ENCODE data around the gene ADRA1B.

ADRA1B gene

DNA sequence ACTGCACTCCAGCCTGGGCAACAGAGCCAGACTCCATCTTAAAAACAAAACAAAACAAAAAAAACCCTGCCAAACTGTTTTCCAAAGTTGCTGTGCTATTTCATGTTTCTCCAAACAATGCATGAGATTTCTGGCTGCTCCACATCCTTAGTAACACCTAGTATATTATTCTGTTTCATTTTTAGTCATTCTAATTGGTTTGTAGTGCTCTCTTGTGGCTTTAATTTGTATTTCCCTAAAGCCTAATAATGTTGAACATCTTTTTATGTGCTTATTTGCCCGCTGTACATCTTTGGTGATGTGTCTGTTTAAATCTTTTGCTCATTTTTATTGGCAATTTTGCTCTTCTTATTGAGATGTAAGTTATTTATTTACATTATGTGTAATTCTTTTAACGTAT lies 74.2 kb downstream of the ADRA1B start:
- Histone ChIP-seq H3K9me3 (ENCODE audit: insufficient read depth, low read length) (no peaks in the 10 kb centered on the region), H3K79me2 (ENCODE audit: insufficient read depth, low read length) (no peaks in the 10 kb centered on the region), H3K9me2 (replicated peaks; ENCODE audit: insufficient read depth, low read length) (no peaks in the 10 kb centered on the region), H3K27ac (ENCODE audit: low read depth, low read length) (no peak overlapping the region), H3K36me3 (ENCODE audit: low read length) (no peaks in the 10 kb centered on the region), H3K4me3 (ENCODE audit: insufficient read depth, low read length, poor library complexity, severe bottlenecking) (no peak overlapping the region), H3K27me3 (ENCODE audit: low read length) (no peaks in the 10 kb centered on the region), H3K9ac (ENCODE audit: low read length) (no peak overlapping the region), H3F3A (ENCODE audit: insufficient read depth) (no peaks in the 10 kb centered on the region), H3K4me2 (ENCODE audit: low read depth, low read length, poor library complexity, severe bottlenecking) (no peak overlapping the region), H4K20me1 (ENCODE audit: low read depth, low read length) (no peaks in the 10 kb centered on the region), H2AFZ (ENCODE audit: low read depth, low read length, severe bottlenecking) (no peak overlapping the region)
- TF ChIP-seq CTCF (IDR thresholded peaks at IDR 0.05; ENCODE audit: insufficient read depth, low read length, poor library complexity, severe bottlenecking): no peak
- no peak for TF ChIP-seq EZH2phosphoT487 (conservative IDR thresholded peaks at IDR 0.05; ENCODE audit: low read length)

DNA sequence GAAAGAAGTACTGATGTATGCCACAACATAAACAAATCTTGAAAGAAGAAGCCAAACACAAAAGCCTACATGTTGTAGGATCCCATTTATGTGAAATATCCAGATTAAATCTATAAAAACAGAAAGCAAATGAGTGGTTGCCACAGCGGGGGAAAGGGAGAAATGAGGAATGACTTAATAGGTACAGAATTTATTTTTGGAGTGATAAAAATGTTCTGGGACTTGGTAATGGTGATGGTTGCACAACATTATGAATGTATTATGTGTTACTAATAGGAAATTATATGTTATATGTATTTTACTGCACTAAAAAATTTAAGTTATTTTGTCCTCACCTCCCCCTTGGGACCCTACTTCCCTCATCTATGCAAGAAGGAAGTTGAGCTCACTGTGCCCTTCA lies 76.3 kb downstream of the ADRA1B start:
- Histone ChIP-seq H3K4me3 (ENCODE audit: insufficient read depth, low read length, poor library complexity, severe bottlenecking) (no peak overlapping the region), H3K4me2 (ENCODE audit: low read depth, low read length, poor library complexity, severe bottlenecking) (no peak overlapping the region), H3K9me3 (ENCODE audit: insufficient read depth, low read length) (no peaks in the 10 kb centered on the region), H3F3A (ENCODE audit: insufficient read depth) (no peaks in the 10 kb centered on the region), H3K36me3 (ENCODE audit: low read length) (no peaks in the 10 kb centered on the region), H4K20me1 (ENCODE audit: low read depth, low read length) (no peaks in the 10 kb centered on the region), H3K27ac (ENCODE audit: low read depth, low read length) (no peak overlapping the region), H3K27me3 (ENCODE audit: low read length) (no peaks in the 10 kb centered on the region), H3K9me2 (replicated peaks; ENCODE audit: insufficient read depth, low read length) (no peaks in the 10 kb centered on the region), H3K79me2 (ENCODE audit: insufficient read depth, low read length) (no peaks in the 10 kb centered on the region), H3K9ac (ENCODE audit: low read length) (no peak overlapping the region), H2AFZ (ENCODE audit: low read depth, low read length, severe bottlenecking) (no peak overlapping the region)
- TF ChIP-seq EZH2phosphoT487 (conservative IDR thresholded peaks at IDR 0.05; ENCODE audit: low read length) (no peak), CTCF (IDR thresholded peaks at IDR 0.05; ENCODE audit: insufficient read depth, low read length, poor library complexity, severe bottlenecking) (no peak)

DNA sequence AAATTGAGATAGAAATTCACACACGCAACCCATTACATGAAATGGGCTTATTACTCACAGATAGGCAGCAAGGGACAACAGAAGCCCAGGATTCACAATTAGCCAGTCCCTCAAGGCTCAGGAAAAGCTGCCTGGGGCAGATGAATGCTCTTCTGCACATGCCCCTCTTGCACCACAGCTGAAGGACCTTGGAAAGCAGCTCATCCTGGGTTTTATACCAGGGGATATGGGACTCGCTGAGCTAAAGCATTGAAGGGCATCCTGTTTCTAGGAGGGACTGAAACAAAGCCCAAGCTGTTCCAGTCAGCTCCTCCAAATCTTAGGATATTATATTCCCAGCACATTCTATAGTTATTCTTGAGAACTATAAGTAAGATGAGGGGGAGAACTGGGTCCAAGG lies 76.9 kb downstream of the ADRA1B start:
- Histone ChIP-seq H3K36me3 (ENCODE audit: low read length) (no peaks in the 10 kb centered on the region), H3F3A (ENCODE audit: insufficient read depth) (no peaks in the 10 kb centered on the region), H3K4me3 (ENCODE audit: insufficient read depth, low read length, poor library complexity, severe bottlenecking) (no peak overlapping the region), H3K27ac (ENCODE audit: low read depth, low read length) (no peak overlapping the region), H3K79me2 (ENCODE audit: insufficient read depth, low read length) (no peaks in the 10 kb centered on the region), H3K9me2 (replicated peaks; ENCODE audit: insufficient read depth, low read length) (no peaks in the 10 kb centered on the region), H4K20me1 (ENCODE audit: low read depth, low read length) (no peaks in the 10 kb centered on the region), H2AFZ (ENCODE audit: low read depth, low read length, severe bottlenecking) (no peak overlapping the region), H3K9ac (ENCODE audit: low read length) (no peak overlapping the region), H3K4me2 (ENCODE audit: low read depth, low read length, poor library complexity, severe bottlenecking) (no peak overlapping the region), H3K9me3 (ENCODE audit: insufficient read depth, low read length) (no peaks in the 10 kb centered on the region), H3K27me3 (ENCODE audit: low read length) (no peaks in the 10 kb centered on the region)
- TF ChIP-seq EZH2phosphoT487 (conservative IDR thresholded peaks at IDR 0.05; ENCODE audit: low read length) (no peak), CTCF (IDR thresholded peaks at IDR 0.05; ENCODE audit: insufficient read depth, low read length, poor library complexity, severe bottlenecking) (no peak)

DNA sequence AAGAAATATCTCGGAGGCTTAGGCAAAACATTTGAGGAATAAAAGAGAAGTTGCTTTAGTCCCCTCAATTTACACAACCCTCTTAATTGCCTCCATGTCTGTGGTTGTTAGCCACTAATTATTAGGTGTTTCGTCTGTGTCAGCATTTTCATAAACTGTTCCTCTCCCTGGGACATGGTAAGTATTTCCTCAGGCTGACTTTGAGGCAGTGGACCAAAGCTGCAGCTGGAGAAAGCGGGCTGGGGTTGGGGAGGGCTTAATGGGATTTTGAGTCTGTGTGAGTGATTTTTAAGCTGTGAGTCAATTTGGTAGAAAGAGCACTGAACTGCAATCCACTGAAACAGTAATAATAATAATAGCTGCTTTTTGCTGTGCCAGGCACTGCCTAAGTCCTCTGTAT lies 79.6 kb downstream of the ADRA1B start:
- H3F3A ChIP-seq (ENCODE audit: insufficient read depth): no peaks in the 10 kb centered on the region
- no peak overlapping the region for H3K27ac ChIP-seq (ENCODE audit: low read depth, low read length)
- no peak overlapping the region for H3K4me2 ChIP-seq (ENCODE audit: low read depth, low read length, poor library complexity, severe bottlenecking)
- no peaks in the 10 kb centered on the region for H4K20me1 ChIP-seq (ENCODE audit: low read depth, low read length)
- no peak overlapping the region for H2AFZ ChIP-seq (ENCODE audit: low read depth, low read length, severe bottlenecking)
- H3K9me3 ChIP-seq (ENCODE audit: insufficient read depth, low read length): no peaks in the 10 kb centered on the region
- H3K9ac ChIP-seq (ENCODE audit: low read length): no peak overlapping the region
- H3K79me2 ChIP-seq (ENCODE audit: insufficient read depth, low read length): no peaks in the 10 kb centered on the region
- H3K27me3 ChIP-seq (ENCODE audit: low read length): no peaks in the 10 kb centered on the region
- H3K4me3 ChIP-seq (ENCODE audit: insufficient read depth, low read length, poor library complexity, severe bottlenecking): no peak overlapping the region
- no peaks in the 10 kb centered on the region for H3K36me3 ChIP-seq (ENCODE audit: low read length)
- no peaks in the 10 kb centered on the region for H3K9me2 ChIP-seq (replicated peaks; ENCODE audit: insufficient read depth, low read length)
- TF ChIP-seq EZH2phosphoT487 (conservative IDR thresholded peaks at IDR 0.05; ENCODE audit: low read length): no peak
- no peak for TF ChIP-seq CTCF (IDR thresholded peaks at IDR 0.05; ENCODE audit: insufficient read depth, low read length, poor library complexity, severe bottlenecking)

Measured in SU-DHL-6 (cell line).